Kidney glomerular epithelial cell (primary cell): ENCODE results near the gene CLDN14.

Experiments
- DNase-seq: peaks from one replicate; lab custom pipeline; 2025; lab: John Stamatoyannopoulos, UW

CLDN14 gene

GRCh38 chr21:36471254-36471723 lies 8.6 kb downstream of the CLDN14 start:
- no peak for DNase-seq

GRCh38 chr21:36470294-36470693 lies 9.6 kb downstream of the CLDN14 start:
- no peak for DNase-seq

GRCh38 chr21:36466061-36466511 lies 13.8 kb downstream of the CLDN14 start:
- no peak for DNase-seq

GRCh38 chr21:36465478-36465877 lies 14.4 kb downstream of the CLDN14 start:
- no peak for DNase-seq

GRCh38 chr21:36464590-36464989 lies 15.3 kb downstream of the CLDN14 start:
- no peak for DNase-seq

GRCh38 chr21:36463991-36464390 lies 15.9 kb downstream of the CLDN14 start:
- DNase-seq = no peak

- no peak for DNase-seq
These were observed 16.7 kb downstream of the CLDN14 start for GRCh38 chr21:36463204-36463603.

- no peak for DNase-seq
These were observed 17.9 kb downstream of the CLDN14 start for GRCh38 chr21:36461918-36462486.

- no peak for DNase-seq
These were observed 18.5 kb downstream of the CLDN14 start for GRCh38 chr21:36461277-36461917.

- no peak for DNase-seq
These were observed 19.1 kb downstream of the CLDN14 start for GRCh38 chr21:36460866-36461265.

GRCh38 chr21:36459098-36459497 lies 20.8 kb downstream of the CLDN14 start:
- no peak for DNase-seq

- no peak for DNase-seq
These were observed 23.1 kb downstream of the CLDN14 start for GRCh38 chr21:36456729-36457414.

- no peak for DNase-seq
These were observed 25.2 kb downstream of the CLDN14 start for GRCh38 chr21:36454706-36455105.

- peak; percentile 17 for DNase-seq
These were observed 25.8 kb downstream of the CLDN14 start for GRCh38 chr21:36454093-36454531.

GRCh38 chr21:36452281-36452825 lies 27.6 kb downstream of the CLDN14 start:
- no peak for DNase-seq

- no peak for DNase-seq
These were observed 28.4 kb downstream of the CLDN14 start for GRCh38 chr21:36451506-36451905.

GRCh38 chr21:36450511-36450910 lies 29.4 kb downstream of the CLDN14 start:
- DNase-seq = peak; percentile 21

GRCh38 chr21:36446301-36446700 lies 33.6 kb downstream of the CLDN14 start:
- no peak for DNase-seq

- DNase-seq = no peak
These were observed 38.2 kb downstream of the CLDN14 start for GRCh38 chr21:36441715-36442114.

GRCh38 chr21:36437745-36438128 lies 42.2 kb downstream of the CLDN14 start:
- DNase-seq = no peak

GRCh38 chr21:36436829-36437744 lies 42.8 kb downstream of the CLDN14 start:
- DNase-seq = no peak

- no peak for DNase-seq
These were observed 45.8 kb downstream of the CLDN14 start for GRCh38 chr21:36434144-36434543.
